ENCODE measurements around the gene ATP2B2.

GRCh38 chr3:10475983-10476382 is 29.4 kb downstream of the ATP2B2 start:
- no peak for TF ChIP-seq EP300 (IDR thresholded peaks at IDR 0.05; ENCODE audit: low read depth)
- no peak for TF ChIP-seq CTCF (IDR thresholded peaks at IDR 0.05)

All from transverse colon (tissue), 3 donors.